ENCODE data around the gene MAPK8IP3.
"Not testable (repeated sequence)": the region's sequence is repeated elsewhere in the genome, so short reads cannot be mapped to it uniquely, and the experiment has no call there.

DNA sequence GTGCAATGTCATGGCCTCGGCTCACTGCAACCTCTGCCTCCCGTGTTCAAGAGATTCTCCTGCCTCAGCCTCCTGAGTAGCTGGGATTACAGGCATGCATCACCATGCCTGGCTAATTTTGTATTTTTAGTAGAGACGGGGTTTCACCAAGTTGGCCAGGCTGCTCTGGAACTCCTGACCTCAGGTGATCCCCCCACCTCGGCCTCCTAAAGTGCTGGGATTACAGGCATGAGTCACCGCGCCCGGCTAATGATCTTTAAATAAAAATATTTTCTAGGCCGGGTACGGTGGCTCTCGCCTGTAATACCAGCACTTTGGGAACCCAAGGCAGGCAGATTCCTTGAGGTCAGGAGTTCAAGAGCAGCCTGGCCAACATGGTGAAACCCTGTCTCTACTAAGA, 12.2 kb downstream of the MAPK8IP3 start:
- TF ChIP-seq, protein P1, sequence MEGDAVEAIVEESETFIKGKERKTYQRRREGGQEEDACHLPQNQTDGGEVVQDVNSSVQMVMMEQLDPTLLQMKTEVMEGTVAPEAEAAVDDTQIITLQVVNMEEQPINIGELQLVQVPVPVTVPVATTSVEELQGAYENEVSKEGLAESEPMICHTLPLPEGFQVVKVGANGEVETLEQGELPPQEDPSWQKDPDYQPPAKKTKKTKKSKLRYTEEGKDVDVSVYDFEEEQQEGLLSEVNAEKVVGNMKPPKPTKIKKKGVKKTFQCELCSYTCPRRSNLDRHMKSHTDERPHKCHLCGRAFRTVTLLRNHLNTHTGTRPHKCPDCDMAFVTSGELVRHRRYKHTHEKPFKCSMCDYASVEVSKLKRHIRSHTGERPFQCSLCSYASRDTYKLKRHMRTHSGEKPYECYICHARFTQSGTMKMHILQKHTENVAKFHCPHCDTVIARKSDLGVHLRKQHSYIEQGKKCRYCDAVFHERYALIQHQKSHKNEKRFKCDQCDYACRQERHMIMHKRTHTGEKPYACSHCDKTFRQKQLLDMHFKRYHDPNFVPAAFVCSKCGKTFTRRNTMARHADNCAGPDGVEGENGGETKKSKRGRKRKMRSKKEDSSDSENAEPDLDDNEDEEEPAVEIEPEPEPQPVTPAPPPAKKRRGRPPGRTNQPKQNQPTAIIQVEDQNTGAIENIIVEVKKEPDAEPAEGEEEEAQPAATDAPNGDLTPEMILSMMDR (optimal IDR thresholded peaks at IDR 0.05 in 1 of 3, IDR thresholded peaks at IDR 0.05 in 1 of 3, conservative IDR thresholded peaks at IDR 0.05 in 1 of 3; ENCODE audit: extremely low read depth in 1 of 3, insufficient read depth in 2 of 3, low read length in 3 of 3), result not testable (repeated sequence)
- not testable (repeated sequence) for TF ChIP-seq EZH2 (IDR thresholded peaks at IDR 0.05; ENCODE audit: low read length)

Measured in keratinocyte (primary cell).